CD14-positive monocyte (primary cell): ENCODE data around the gene CFAP53. TPM values are rescaled to one million over a fixed set of nuclear protein-coding genes. Genes with fewer than 3 reads are reported as not detected.

Experiments
- DNase-seq, 3 donors: peaks; one replicate each; pipeline ENCODE4 v3.0.0-alpha.2; 2011 to 2022
- H2AFZ ChIP-seq: 2 replicates; pipeline ENCODE4 v1.6.0; 2012; ENCODE audit warnings: mild to moderate bottlenecking, low read depth, low read length, inconsistent platforms; ENCODE audit not compliant: insufficient read depth, poor library complexity, severe bottlenecking
- H3K27ac ChIP-seq, 2 donors: 1 replicate in 1 of 2; 2 replicates in 1 of 2; pipeline ENCODE4 v1.5.1; 2012 to 2013; ENCODE audit warnings: low read length in 2 of 2, control low read depth in 1 of 2, inconsistent platforms in 1 of 2, low read depth in 1 of 2, mild to moderate bottlenecking in 1 of 2
- H3K27me3 ChIP-seq, 2 donors: one replicate each; pipeline versions ENCODE4 v1.6.0 to v1.6.1; 2011 to 2013; ENCODE audit warnings: low read length in 2 of 2; ENCODE audit not compliant: control insufficient read depth in 2 of 2, insufficient read depth in 2 of 2
- H3K36me3 ChIP-seq, 2 donors: replicated peaks in 1 of 2; 1 replicate in 1 of 2; 2 replicates in 1 of 2; pipeline versions ENCODE4 v1.5.1 to v1.6.1; 2012 to 2013; ENCODE audit warnings: low read length in 2 of 2, control low read depth in 1 of 2, inconsistent platforms in 1 of 2, mild to moderate bottlenecking in 1 of 2; ENCODE audit not compliant: insufficient read depth in 2 of 2, control insufficient read depth in 1 of 2
- H3K4me1 ChIP-seq, 2 donors: 1 replicate in 1 of 2; 2 replicates in 1 of 2; pipeline versions ENCODE4 v1.5.1 to v1.6.1; 2012 to 2013; ENCODE audit warnings: low read length in 2 of 2, control low read depth in 1 of 2, inconsistent platforms in 1 of 2, mild to moderate bottlenecking in 1 of 2, moderate library complexity in 1 of 2; ENCODE audit not compliant: insufficient read depth in 2 of 2, control insufficient read depth in 1 of 2
- H3K4me2 ChIP-seq: replicated peaks from 2 replicates; pipeline ENCODE3; 2012; ENCODE audit warnings: low read length, moderate library complexity, mild to moderate bottlenecking; ENCODE audit not compliant: poor library complexity, severe bottlenecking; ENCODE audit errors: extremely low read depth
- H3K4me3 ChIP-seq, 3 experiments: fragments of 200-600 bp in 1 of 3; sonication (generic) in 1 of 3; replicated peaks in 1 of 3; 1 replicate in 2 of 3; 2 replicates in 1 of 3; pipeline ENCODE4 v1.5.1; 2011 to 2013; ENCODE audit warnings: low read length in 3 of 3, mild to moderate bottlenecking in 3 of 3, control low read depth in 2 of 3, low read depth in 2 of 3, inconsistent platforms in 1 of 3, moderate library complexity in 1 of 3
- H3K79me2 ChIP-seq: 2 replicates; pipeline ENCODE4 v1.6.0; 2012; ENCODE audit warnings: mild to moderate bottlenecking, control low read depth, inconsistent platforms, low read length, moderate library complexity; ENCODE audit not compliant: insufficient read depth
- H3K9ac ChIP-seq: 2 replicates; pipeline ENCODE4 v1.6.0; 2017; ENCODE audit warnings: low read length, mild to moderate bottlenecking; ENCODE audit not compliant: insufficient read depth, poor library complexity, severe bottlenecking
- H3K9me3 ChIP-seq, 2 donors: replicated peaks in 1 of 2; 1 replicate in 1 of 2; 2 replicates in 1 of 2; pipeline versions ENCODE4 v1.5.1 to v1.6.1; 2012 to 2013; ENCODE audit warnings: low read length in 2 of 2, control low read depth in 1 of 2; ENCODE audit not compliant: control insufficient read depth in 1 of 2, insufficient read depth in 1 of 2
- H4K20me1 ChIP-seq: 2 replicates; pipeline ENCODE4 v1.6.0; 2012; ENCODE audit warnings: mild to moderate bottlenecking, low read length, control low read depth, moderate library complexity; ENCODE audit not compliant: insufficient read depth
- H3K27ac Mint-ChIP-seq, 7 donors: one replicate each; pipeline ENCODE4 v1.8.0; 2020; ENCODE audit warnings: mild to moderate bottlenecking in 7 of 7, mixed read lengths in 7 of 7, moderate library complexity in 6 of 7, inconsistent platforms in 2 of 7
- H3K27me3 Mint-ChIP-seq, 3 donors: one replicate each; pipeline ENCODE4 v1.8.0; 2021 to 2022; ENCODE audit warnings: low read depth in 3 of 3, mild to moderate bottlenecking in 3 of 3, mixed read lengths in 3 of 3, moderate library complexity in 3 of 3, inconsistent platforms in 1 of 3
- H3K36me3 Mint-ChIP-seq, 2 donors: one replicate each; pipeline ENCODE4 v1.8.0; 2020; ENCODE audit warnings: mixed read lengths in 2 of 2, inconsistent platforms in 1 of 2, mild to moderate bottlenecking in 1 of 2
- H3K4me1 Mint-ChIP-seq: one replicate; pipeline ENCODE4 v1.8.0; 2020; ENCODE audit warnings: mild to moderate bottlenecking, mixed read lengths
- H3K4me3 Mint-ChIP-seq, 2 donors: one replicate each; pipeline ENCODE4 v1.8.0; 2020; ENCODE audit warnings: mild to moderate bottlenecking in 2 of 2, mixed read lengths in 2 of 2, moderate library complexity in 1 of 2
- H3K9me3 Mint-ChIP-seq, 7 donors: one replicate each; pipeline ENCODE4 v1.8.0; 2020 to 2022; ENCODE audit warnings: mixed read lengths in 7 of 7, mild to moderate bottlenecking in 6 of 7, moderate library complexity in 6 of 7, inconsistent platforms in 2 of 7
- WGBS: methylation state at CpG from one replicate; pipeline ENCODE4 v1.1.5; 2013; ENCODE audit warnings: missing lambda C conversion rate; ENCODE audit not compliant: insufficient coverage; 5-methylcytosine and 5-hydroxymethylcytosine counted together
- intact Hi-C, 2 donors: fragments of 100-400 bp; cut with micrococcal nuclease; formaldehyde crosslinking; loops; one replicate each; pipeline versions ENCODE4 v1.15.0 to v1.15.1; 2023
- polyA plus RNA-seq, 3 donors: library from polyadenylated mRNA; depleted of rRNA in 1 of 3; unstranded in 2 of 3; stranded (reverse) in 1 of 3; fragments of 300-500 nt in 2 of 3; fragments of >200 nt in 1 of 3; fragmentation: Illumina TruSeq in 2 of 3; gene quantifications; 1 replicate in 2 of 3; 2 replicates in 1 of 3; pipeline ENCODE4 v1.2.3, GENCODE V29; 2012 to 2021
- TF ChIP-seq, protein P1 (sequence below): fragments of 200-600 bp; IDR thresholded peaks from one replicate; pipeline ENCODE4 v1.8.0; 2022; ENCODE audit warnings: antibody characterized with exemption, mild to moderate bottlenecking

Gene CFAP53
- polyA plus RNA-seq, 3 donors = 0.08 to 0.14 TPM; not detected in 1

DNA sequence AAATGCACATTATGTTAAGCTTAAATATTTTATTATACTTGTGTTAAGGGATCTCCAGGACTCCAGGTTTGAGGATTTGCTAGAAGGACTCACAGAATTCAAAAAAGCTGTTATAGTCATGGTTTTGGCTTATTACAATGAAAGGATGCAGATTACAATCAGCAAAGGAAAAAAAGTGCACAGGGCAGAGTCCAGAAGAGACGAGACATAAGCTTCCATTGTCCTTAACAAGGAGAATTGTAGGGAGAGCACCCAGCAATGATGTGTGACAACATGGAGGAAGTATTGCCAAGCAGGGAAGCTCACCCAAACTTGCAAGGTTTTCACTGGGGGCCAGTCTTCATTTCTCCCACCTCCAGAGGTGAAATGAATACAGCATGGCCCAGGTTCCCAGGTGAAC, 58.6 kb downstream of the CFAP53 start:
- H3K4me3 ChIP-seq = no peak overlapping the region
- no peak overlapping the region for H3K27ac ChIP-seq
- TF ChIP-seq, protein P1, sequence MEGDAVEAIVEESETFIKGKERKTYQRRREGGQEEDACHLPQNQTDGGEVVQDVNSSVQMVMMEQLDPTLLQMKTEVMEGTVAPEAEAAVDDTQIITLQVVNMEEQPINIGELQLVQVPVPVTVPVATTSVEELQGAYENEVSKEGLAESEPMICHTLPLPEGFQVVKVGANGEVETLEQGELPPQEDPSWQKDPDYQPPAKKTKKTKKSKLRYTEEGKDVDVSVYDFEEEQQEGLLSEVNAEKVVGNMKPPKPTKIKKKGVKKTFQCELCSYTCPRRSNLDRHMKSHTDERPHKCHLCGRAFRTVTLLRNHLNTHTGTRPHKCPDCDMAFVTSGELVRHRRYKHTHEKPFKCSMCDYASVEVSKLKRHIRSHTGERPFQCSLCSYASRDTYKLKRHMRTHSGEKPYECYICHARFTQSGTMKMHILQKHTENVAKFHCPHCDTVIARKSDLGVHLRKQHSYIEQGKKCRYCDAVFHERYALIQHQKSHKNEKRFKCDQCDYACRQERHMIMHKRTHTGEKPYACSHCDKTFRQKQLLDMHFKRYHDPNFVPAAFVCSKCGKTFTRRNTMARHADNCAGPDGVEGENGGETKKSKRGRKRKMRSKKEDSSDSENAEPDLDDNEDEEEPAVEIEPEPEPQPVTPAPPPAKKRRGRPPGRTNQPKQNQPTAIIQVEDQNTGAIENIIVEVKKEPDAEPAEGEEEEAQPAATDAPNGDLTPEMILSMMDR = no peak
- Mint-ChIP-seq H3K27ac (no peak overlapping the region), H3K36me3 (no peaks in the 10 kb centered on the region), H3K27me3 (peaks cover 23 to 33% (median 23%) of the 10 kb centered on the region in 3 donors), H3K4me3 (no peak overlapping the region), H3K4me1 (peaks cover 5% of the 10 kb centered on the region), H3K9me3 (peaks cover 0 to 1% (median 0%) of the 10 kb centered on the region in 7 donors)
- H2AFZ ChIP-seq = no peak overlapping the region
- H3K36me3 ChIP-seq = no peaks in the 10 kb centered on the region
- DNase-seq = no peak
- intact Hi-C loops = no loop called here
- H3K4me1 ChIP-seq = no peaks in the 10 kb centered on the region
- H3K9ac ChIP-seq = no peak overlapping the region
- WGBS = 40% methylated on average over 1 of the region's 1 CpG
- H3K27me3 ChIP-seq = peaks cover 12 to 24% of the 10 kb centered on the region in 2 donors
- H3K4me2 ChIP-seq = no peak overlapping the region
- H4K20me1 ChIP-seq = no peaks in the 10 kb centered on the region
- no peaks in the 10 kb centered on the region for H3K9me3 ChIP-seq
- no peaks in the 10 kb centered on the region for H3K79me2 ChIP-seq

DNA sequence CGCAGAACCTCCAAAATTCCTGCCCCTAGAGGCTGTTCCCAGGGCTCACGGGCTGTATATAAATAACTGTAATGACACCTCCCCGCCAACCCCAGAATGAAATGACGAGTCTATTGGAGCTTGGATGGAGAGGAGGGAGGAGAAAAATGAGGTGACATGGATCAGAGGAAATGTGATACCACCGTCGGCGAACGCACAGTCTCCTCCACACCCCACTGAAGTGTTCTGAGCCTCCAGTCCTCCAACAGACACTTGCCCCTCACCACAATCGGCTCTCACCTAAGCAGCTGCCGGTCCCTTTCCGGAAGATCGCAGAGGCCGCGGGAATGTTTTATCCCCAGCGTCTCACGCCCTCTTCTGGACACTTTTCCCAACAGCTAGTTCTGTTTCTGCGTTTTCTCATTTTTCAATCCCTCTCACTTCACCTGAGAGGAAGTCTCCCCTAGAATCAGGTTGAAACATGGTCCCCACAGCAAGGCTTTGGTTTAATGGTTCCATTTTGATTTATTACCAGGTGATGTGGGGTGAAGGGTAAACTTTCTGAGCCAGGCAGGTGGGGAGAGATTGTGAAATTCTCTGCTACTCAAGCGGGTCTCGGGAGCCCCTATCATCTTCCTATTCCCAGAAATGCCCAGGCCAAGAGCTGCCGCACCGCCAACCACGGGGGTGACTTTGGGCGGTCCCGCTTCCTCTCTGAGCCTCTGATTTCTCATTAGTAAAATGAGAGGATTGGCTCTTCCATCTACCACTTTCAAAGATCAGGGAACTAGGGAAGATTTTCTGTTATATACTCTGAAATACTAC, 62.3 kb downstream of the CFAP53 start:
- H3K4me3 ChIP-seq = no peak overlapping the region
- H3K9ac ChIP-seq = no peak overlapping the region
- H3K4me1 ChIP-seq = no peaks in the 10 kb centered on the region
- H3K27me3 Mint-ChIP-seq = peaks cover 25 to 46% (median 38%) of the 10 kb centered on the region in 3 donors
- H3K27ac ChIP-seq = no peak overlapping the region
- no peak overlapping the region for H2AFZ ChIP-seq
- H3K4me1 Mint-ChIP-seq = peaks cover 5% of the 10 kb centered on the region
- H3K4me2 ChIP-seq = no peak overlapping the region
- H3K36me3 Mint-ChIP-seq = no peaks in the 10 kb centered on the region
- H4K20me1 ChIP-seq = no peaks in the 10 kb centered on the region
- H3K9me3 ChIP-seq = no peaks in the 10 kb centered on the region
- H3K36me3 ChIP-seq = no peaks in the 10 kb centered on the region
- H3K79me2 ChIP-seq = no peaks in the 10 kb centered on the region
- peak overlapping the region in 1 of 2 donors; percentile 60 for H3K4me3 Mint-ChIP-seq
- H3K9me3 Mint-ChIP-seq = peaks cover 0 to 6% (median 3%) of the 10 kb centered on the region in 7 donors
- TF ChIP-seq, protein P1 = peak; percentile 14
- intact Hi-C loops = no loop called here
- no peak for DNase-seq
- H3K27me3 ChIP-seq = peaks cover 19 to 26% of the 10 kb centered on the region in 2 donors
- no peak overlapping the region for H3K27ac Mint-ChIP-seq
- 3% methylated on average over 9 of the region's 24 CpGs for WGBS
